DOHH2 (cell line): ENCODE measurements around the gene TRIM27.
A peak's percentile ranks its signal among the peaks of the same experiment; 100 is the strongest.

Source experiments
- H3F3A ChIP-seq: fragments of 200-600 bp; sonication (generic), shearing (Covaris generic); 2 replicates; pipeline ENCODE4 v1.6.0; 2016; ENCODE audit warnings: antibody characterized with exemption, mild to moderate bottlenecking; ENCODE audit not compliant: control insufficient read depth, insufficient read depth
- H3K27ac ChIP-seq: fragments of 200-600 bp; sonication (generic); 2 replicates; pipeline ENCODE4 v1.5.1; 2014; ENCODE audit warnings: low read depth, mild to moderate bottlenecking, low read length, moderate library complexity
- H3K27me3 ChIP-seq: fragments of 200-600 bp; sonication (generic); 2 replicates; pipeline ENCODE4 v1.6.1; 2014; ENCODE audit warnings: mild to moderate bottlenecking, low read length, mixed read lengths; ENCODE audit not compliant: control insufficient read depth
- H3K36me3 ChIP-seq: fragments of 200-600 bp; sonication (generic); 2 replicates; pipeline ENCODE4 v1.6.1; 2014; ENCODE audit warnings: mild to moderate bottlenecking, low read length, moderate library complexity, mixed read lengths; ENCODE audit not compliant: control insufficient read depth
- H3K4me1 ChIP-seq: fragments of 200-600 bp; sonication (generic); 2 replicates; pipeline ENCODE4 v1.6.1; 2014; ENCODE audit warnings: mild to moderate bottlenecking, low read length, mixed read lengths; ENCODE audit not compliant: control insufficient read depth
- H3K4me2 ChIP-seq: fragments of 200-600 bp; sonication (generic); 2 replicates; pipeline ENCODE4 v1.6.0; 2014; ENCODE audit warnings: mild to moderate bottlenecking, low read length, moderate library complexity
- H3K4me3 ChIP-seq: fragments of 200-600 bp; sonication (generic); 2 replicates; pipeline ENCODE4 v1.5.1; 2014; ENCODE audit warnings: mild to moderate bottlenecking, low read length, mixed read lengths
- H3K79me2 ChIP-seq: fragments of 200-600 bp; sonication (generic); 2 replicates; pipeline ENCODE4 v1.6.1; 2014; ENCODE audit warnings: mild to moderate bottlenecking, low read length, mixed read lengths; ENCODE audit not compliant: control insufficient read depth
- H3K9me2 ChIP-seq: fragments of 200-600 bp; sonication (generic); replicated peaks from 2 replicates; pipeline ENCODE4 v1.6.1; 2014; ENCODE audit warnings: mild to moderate bottlenecking, low read length, mixed read lengths; ENCODE audit not compliant: control insufficient read depth
- H3K9me3 ChIP-seq: fragments of 200-600 bp; sonication (generic); 2 replicates; pipeline ENCODE4 v1.6.1; 2014; ENCODE audit warnings: antibody characterized with exemption, low read length, mixed read lengths; ENCODE audit not compliant: control insufficient read depth, insufficient read depth
- H4K20me1 ChIP-seq: fragments of 200-600 bp; sonication (generic); 2 replicates; pipeline ENCODE4 v1.6.0; 2014; ENCODE audit warnings: low read depth, mild to moderate bottlenecking, antibody characterized with exemption, low read length, moderate library complexity; ENCODE audit not compliant: control insufficient read depth, insufficient read depth
- CTCF ChIP-seq: fragments of 200-600 bp; sonication (generic); IDR thresholded peaks from one replicate; pipeline ENCODE4 v1.5.1; 2014; ENCODE audit warnings: antibody characterized with exemption, mild to moderate bottlenecking, low read depth, low read length; ENCODE audit not compliant: poor library complexity, severe bottlenecking
- EZH2phosphoT487 ChIP-seq: fragments of 200-600 bp; sonication (generic); IDR thresholded peaks from 2 replicates; pipeline ENCODE4 v1.6.1; 2017; ENCODE audit warnings: borderline replicate concordance, mild to moderate bottlenecking, antibody characterized with exemption, low read length, moderate library complexity, mixed read lengths

TRIM27 gene

GRCh38 chr6:28945349-28945748, 21.6 kb upstream of the TRIM27 start:
- Histone ChIP-seq H3K4me2 (no peak overlapping the region), H3K27ac (no peak overlapping the region), H3K79me2 (no peaks in the 10 kb centered on the region), H4K20me1 (no peaks in the 10 kb centered on the region), H3F3A (peaks cover 17% of the 10 kb centered on the region), H3K9me2 (no peaks in the 10 kb centered on the region), H3K36me3 (no peaks in the 10 kb centered on the region), H3K4me3 (no peak overlapping the region), H3K9me3 (no peaks in the 10 kb centered on the region), H3K27me3 (no peaks in the 10 kb centered on the region), H3K4me1 (peaks cover 36% of the 10 kb centered on the region)
- no peak for TF ChIP-seq CTCF
- no peak for TF ChIP-seq EZH2phosphoT487

DNA sequence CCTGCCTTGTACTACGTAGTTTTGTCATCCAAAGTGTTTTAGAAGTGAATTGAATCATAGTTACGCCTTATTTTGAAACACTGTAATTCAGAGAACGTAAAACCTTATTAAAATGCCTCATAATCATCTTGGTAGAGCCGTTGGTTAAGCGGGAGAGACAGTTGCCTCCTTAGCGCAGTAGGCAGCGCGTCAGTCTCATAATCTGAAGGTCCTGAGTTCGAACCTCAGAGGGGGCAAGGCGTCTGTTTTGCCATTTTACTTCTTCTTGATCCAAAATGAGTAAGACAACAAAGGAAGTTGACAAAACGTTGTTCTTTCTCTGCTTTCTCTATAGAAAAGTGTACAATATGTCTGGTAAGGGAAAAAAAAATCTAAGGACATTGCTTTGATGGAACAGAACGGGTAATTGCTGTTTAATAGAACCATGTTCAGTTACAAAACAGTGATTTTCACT, 20.7 kb upstream of the TRIM27 start:
- TF ChIP-seq EZH2phosphoT487: no peak
- no peak for TF ChIP-seq CTCF
- Histone ChIP-seq H3K9me2 (no peaks in the 10 kb centered on the region), H3K79me2 (no peaks in the 10 kb centered on the region), H3K9me3 (no peaks in the 10 kb centered on the region), H3K27ac (no peak overlapping the region), H3F3A (peaks cover 17% of the 10 kb centered on the region), H3K27me3 (no peaks in the 10 kb centered on the region), H3K4me3 (peak overlapping the region; percentile 85), H3K36me3 (no peaks in the 10 kb centered on the region), H3K4me2 (peak overlapping the region; percentile 86), H3K4me1 (peaks cover 42% of the 10 kb centered on the region), H4K20me1 (no peaks in the 10 kb centered on the region)

GRCh38 chr6:28943557-28944411, 20.0 kb upstream of the TRIM27 start:
- Histone ChIP-seq H3K36me3 (no peaks in the 10 kb centered on the region), H3K4me1 (peaks cover 46% of the 10 kb centered on the region), H3K79me2 (no peaks in the 10 kb centered on the region), H3K27ac (no peak overlapping the region), H3K4me2 (peak overlapping the region; percentile 86), H3F3A (peaks cover 22% of the 10 kb centered on the region), H3K9me2 (no peaks in the 10 kb centered on the region), H4K20me1 (no peaks in the 10 kb centered on the region), H3K4me3 (peak overlapping the region; percentile 85), H3K27me3 (no peaks in the 10 kb centered on the region), H3K9me3 (no peaks in the 10 kb centered on the region)
- TF ChIP-seq EZH2phosphoT487 (no peak), CTCF (no peak)
